SK-N-SH (cell line): ENCODE results near the gene SSR1.

ENCODE experiments used
- CHD2 ChIP-seq: fragments of 150-350 bp; IDR thresholded peaks from 2 replicates; pipeline ENCODE4 v1.6.1; 2018; ENCODE audit warnings: low read length; ENCODE audit not compliant: partially characterized antibody
- ELF1 ChIP-seq: IDR thresholded peaks from 2 replicates; pipeline ENCODE4 v1.4.0; 2012
- EP300 ChIP-seq, 2 experiments: IDR thresholded peaks; 2 replicates each; pipeline versions ENCODE4 v1.4.0 to v1.6.1; 2012; ENCODE audit warnings: borderline replicate concordance in 1 of 2, low read depth in 1 of 2, low read length in 1 of 2
- EZH2phosphoT487 ChIP-seq: fragments of 200-600 bp; sonication (generic); IDR thresholded peaks from 2 replicates; pipeline ENCODE4 v1.6.1; 2017; ENCODE audit warnings: low read depth, mixed run types, mild to moderate bottlenecking, antibody characterized with exemption, moderate library complexity, borderline replicate concordance
- FOSL2 ChIP-seq: IDR thresholded peaks from 2 replicates; pipeline ENCODE4 v1.4.0; 2012; ENCODE audit warnings: low read depth, mild to moderate bottlenecking, moderate library complexity, borderline replicate concordance
- GATA2 ChIP-seq: sonication (generic); formaldehyde crosslinking; IDR thresholded peaks from 2 replicates; pipeline ENCODE4 v1.5.0; 2020; ENCODE audit warnings: mild to moderate bottlenecking, missing genetic modification reagents
- NFIC ChIP-seq: IDR thresholded peaks from 2 replicates; pipeline ENCODE4 v1.4.0; 2012; ENCODE audit warnings: borderline replicate concordance
- POLR2AphosphoS5 ChIP-seq: IDR thresholded peaks from 2 replicates; pipeline ENCODE4 v1.6.1; 2012; ENCODE audit warnings: low read depth, low read length
- RAD21 ChIP-seq: IDR thresholded peaks from 2 replicates; pipeline ENCODE4 v1.6.1; 2012; ENCODE audit warnings: mild to moderate bottlenecking, low read length
- RCOR1 ChIP-seq: fragments of 150-350 bp; IDR thresholded peaks from 2 replicates; pipeline ENCODE4 v1.6.1; 2017; ENCODE audit warnings: antibody characterized with exemption, low read length
- RXRA ChIP-seq: IDR thresholded peaks from 2 replicates; pipeline ENCODE4 v1.4.0; 2012; ENCODE audit warnings: low read depth, mild to moderate bottlenecking, borderline replicate concordance
- TAF1 ChIP-seq: IDR thresholded peaks from 2 replicates; pipeline ENCODE4 v1.6.1; 2012; ENCODE audit warnings: low read depth, mild to moderate bottlenecking, low read length, moderate library complexity, borderline replicate concordance
- TCF12 ChIP-seq: IDR thresholded peaks from 2 replicates; pipeline ENCODE4 v1.4.0; 2012
- TF ChIP-seq, protein P1 (sequence below): fragments of 200-600 bp; sonication (generic); IDR thresholded peaks from 2 replicates; pipeline ENCODE4 v1.6.1; 2017; ENCODE audit warnings: antibody characterized with exemption, mild to moderate bottlenecking, moderate library complexity

DNA sequence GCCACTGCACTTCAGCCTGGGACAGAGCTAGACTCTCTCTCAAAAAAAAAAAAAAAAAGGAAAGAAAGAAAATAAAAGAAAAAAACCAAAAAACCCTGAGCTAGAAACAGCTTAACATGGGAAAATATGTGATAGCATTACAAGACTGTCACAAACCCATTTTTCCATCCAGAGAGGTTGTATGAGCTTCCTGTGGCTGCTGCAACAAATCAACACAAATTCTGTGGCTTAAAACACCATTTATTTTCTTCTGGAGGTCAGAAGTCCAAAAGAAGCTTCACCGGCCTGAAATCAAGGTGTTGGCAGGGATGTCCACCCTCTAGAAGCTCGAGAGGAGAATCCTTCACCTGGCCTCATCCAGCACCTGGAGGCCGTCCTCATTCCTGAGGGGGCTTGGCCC lies 21.7 kb upstream of the SSR1 start:
- TF ChIP-seq RCOR1 (no peak), RXRA (no peak), GATA2 (no peak), CHD2 (no peak), RAD21 (no peak), POLR2AphosphoS5 (no peak), EP300 (IDR thresholded peaks at IDR 0.05; ENCODE audit: borderline replicate concordance in 1 of 2, low read depth in 1 of 2, low read length in 1 of 2) (no peak), FOSL2 (no peak), TCF12 (no peak), TAF1 (no peak), EZH2phosphoT487 (no peak), ELF1 (no peak), NFIC (no peak)
- TF ChIP-seq, protein P1, sequence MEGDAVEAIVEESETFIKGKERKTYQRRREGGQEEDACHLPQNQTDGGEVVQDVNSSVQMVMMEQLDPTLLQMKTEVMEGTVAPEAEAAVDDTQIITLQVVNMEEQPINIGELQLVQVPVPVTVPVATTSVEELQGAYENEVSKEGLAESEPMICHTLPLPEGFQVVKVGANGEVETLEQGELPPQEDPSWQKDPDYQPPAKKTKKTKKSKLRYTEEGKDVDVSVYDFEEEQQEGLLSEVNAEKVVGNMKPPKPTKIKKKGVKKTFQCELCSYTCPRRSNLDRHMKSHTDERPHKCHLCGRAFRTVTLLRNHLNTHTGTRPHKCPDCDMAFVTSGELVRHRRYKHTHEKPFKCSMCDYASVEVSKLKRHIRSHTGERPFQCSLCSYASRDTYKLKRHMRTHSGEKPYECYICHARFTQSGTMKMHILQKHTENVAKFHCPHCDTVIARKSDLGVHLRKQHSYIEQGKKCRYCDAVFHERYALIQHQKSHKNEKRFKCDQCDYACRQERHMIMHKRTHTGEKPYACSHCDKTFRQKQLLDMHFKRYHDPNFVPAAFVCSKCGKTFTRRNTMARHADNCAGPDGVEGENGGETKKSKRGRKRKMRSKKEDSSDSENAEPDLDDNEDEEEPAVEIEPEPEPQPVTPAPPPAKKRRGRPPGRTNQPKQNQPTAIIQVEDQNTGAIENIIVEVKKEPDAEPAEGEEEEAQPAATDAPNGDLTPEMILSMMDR, result no peak
